ENCODE data around the gene OR51I1.

Gene OR51I1

DNA sequence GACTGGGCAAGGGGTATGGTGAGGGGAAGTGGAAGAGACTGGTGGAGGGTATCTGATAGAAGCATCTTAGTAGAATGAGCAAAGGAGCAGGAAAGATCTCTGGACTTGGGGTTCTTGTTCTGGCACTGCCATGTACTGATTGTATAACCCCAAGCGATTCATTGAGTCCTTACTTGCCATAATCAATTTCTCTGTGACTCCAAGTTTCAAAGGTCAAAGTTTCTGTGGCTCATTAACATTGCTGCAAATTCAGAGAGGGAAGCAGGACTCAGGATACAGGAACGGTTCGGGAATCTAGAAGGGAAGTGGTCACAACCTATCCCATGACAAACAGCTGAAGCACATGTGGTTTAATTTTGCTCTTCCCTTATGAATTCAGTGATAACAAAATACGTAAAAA lies 8.1 kb upstream of the OR51I1 start:
- WGBS, 2 experiments = 93 to 96% methylated on average over 3 to 4 of the region's 4 CpGs
- no peak overlapping the region for H3K27ac ChIP-seq (ENCODE audit: insufficient read depth, low read depth, low read length, poor library complexity, severe bottlenecking)
- no peaks in the 10 kb centered on the region for H3K9me3 ChIP-seq (ENCODE audit: control insufficient read depth, low read length)
- H3K27me3 ChIP-seq (ENCODE audit: control insufficient read depth, insufficient read depth, low read length, poor library complexity, severe bottlenecking) = no peaks in the 10 kb centered on the region
- no peaks in the 10 kb centered on the region for H3K36me3 ChIP-seq (ENCODE audit: control insufficient read depth, insufficient read depth, low read length)
- no peak overlapping the region for H3K4me3 ChIP-seq (ENCODE audit: insufficient read depth, low read depth, low read length)
- no peaks in the 10 kb centered on the region for H3K4me1 ChIP-seq (ENCODE audit: control insufficient read depth, insufficient read depth, low read length)

DNA sequence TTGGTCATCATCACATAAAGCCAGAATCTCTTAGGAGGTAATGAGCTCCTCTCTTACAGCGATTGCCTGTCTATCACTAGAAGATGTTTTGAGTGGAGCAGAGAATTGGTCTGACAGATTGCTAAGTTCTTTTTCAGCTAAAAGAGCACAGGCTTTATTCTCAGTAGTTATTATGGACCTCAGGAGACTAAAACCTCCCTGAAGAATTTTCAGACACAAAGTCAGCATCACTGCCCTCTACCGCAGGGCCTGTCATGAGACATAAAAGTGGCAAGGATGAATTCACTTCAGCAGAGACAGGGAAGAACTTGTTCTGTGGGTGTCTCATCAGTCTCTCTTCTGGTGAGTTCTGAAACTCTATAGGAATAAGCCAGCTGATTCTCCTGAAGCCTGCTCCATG lies 7.7 kb upstream of the OR51I1 start, which contains the start of gene OR51I2:
OR51I2 (plus strand) TSS at position 301 of the 400 bp plus-strand sequence. CDS start 4,166 bp downstream, outside the sequence.
- no peaks in the 10 kb centered on the region for H3K36me3 ChIP-seq (ENCODE audit: control insufficient read depth, insufficient read depth, low read length)
- H3K4me1 ChIP-seq (ENCODE audit: control insufficient read depth, insufficient read depth, low read length) = no peaks in the 10 kb centered on the region
- no peaks in the 10 kb centered on the region for H3K27me3 ChIP-seq (ENCODE audit: control insufficient read depth, insufficient read depth, low read length, poor library complexity, severe bottlenecking)
- H3K4me3 ChIP-seq (ENCODE audit: insufficient read depth, low read depth, low read length) = no peak within 1 kb of the TSS
- no peaks in the 10 kb centered on the region for H3K9me3 ChIP-seq (ENCODE audit: control insufficient read depth, low read length)
- no peak within 1 kb of the TSS for H3K27ac ChIP-seq (ENCODE audit: insufficient read depth, low read depth, low read length, poor library complexity, severe bottlenecking)
- WGBS, 2 experiments = 91 to 94% methylated on average over 2 of the region's 2 CpGs

DNA sequence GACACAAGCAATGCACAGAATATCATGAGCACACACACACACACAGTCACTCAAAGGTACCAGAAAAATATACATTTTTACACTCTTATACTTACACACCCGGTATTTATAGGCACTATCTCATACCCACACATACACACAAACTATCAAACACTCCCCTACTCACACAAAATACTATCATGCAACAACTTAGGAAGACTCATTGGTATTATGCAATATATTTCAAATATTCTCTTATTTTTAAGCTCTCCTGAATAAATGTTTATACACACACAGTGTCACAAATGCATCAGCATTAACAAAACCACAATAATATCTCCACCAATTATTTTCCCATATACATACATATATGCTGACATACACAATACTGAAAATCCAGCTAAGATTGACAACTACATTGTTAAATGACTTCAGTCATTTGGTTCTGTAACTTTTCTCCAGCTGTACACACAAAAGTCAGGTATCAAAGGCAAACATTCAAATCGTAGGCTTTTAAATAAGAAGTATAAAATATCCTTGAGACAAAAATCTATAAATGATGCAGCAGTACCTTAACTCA lies 2.6 kb upstream of the OR51I1 start:
- Histone ChIP-seq H3K9me3 (ENCODE audit: control insufficient read depth, low read length) (no peaks in the 10 kb centered on the region), H3K4me3 (ENCODE audit: insufficient read depth, low read depth, low read length) (no peak overlapping the region), H3K4me1 (ENCODE audit: control insufficient read depth, insufficient read depth, low read length) (no peaks in the 10 kb centered on the region), H3K27me3 (ENCODE audit: control insufficient read depth, insufficient read depth, low read length, poor library complexity, severe bottlenecking) (no peaks in the 10 kb centered on the region), H3K27ac (ENCODE audit: insufficient read depth, low read depth, low read length, poor library complexity, severe bottlenecking) (no peak overlapping the region), H3K36me3 (ENCODE audit: control insufficient read depth, insufficient read depth, low read length) (no peaks in the 10 kb centered on the region)
- 91 to 100% methylated on average over 1 to 2 of the region's 2 CpGs for WGBS, 2 experiments

DNA sequence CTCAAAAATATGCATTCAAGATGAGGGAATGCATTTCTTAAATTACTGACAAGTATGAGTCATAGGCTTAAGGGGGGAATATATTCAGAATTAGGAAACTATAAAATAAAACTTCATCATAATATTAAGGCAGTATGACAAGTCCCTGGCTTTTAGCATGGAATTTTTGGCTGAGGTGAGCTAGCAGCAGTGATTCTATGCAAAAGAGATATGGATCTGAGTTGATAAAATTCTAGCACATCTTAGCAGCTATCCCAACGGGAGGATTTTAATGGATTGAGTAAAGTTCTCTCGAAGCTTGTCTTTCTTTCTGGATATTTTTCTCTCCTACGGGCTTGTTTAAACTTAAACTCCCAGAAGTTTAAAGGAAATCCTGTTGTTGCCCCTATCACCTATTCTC lies 18.2 kb downstream of the OR51I1 start:
- no peaks in the 10 kb centered on the region for H3K27me3 ChIP-seq (ENCODE audit: control insufficient read depth, insufficient read depth, low read length, poor library complexity, severe bottlenecking)
- no peaks in the 10 kb centered on the region for H3K9me3 ChIP-seq (ENCODE audit: control insufficient read depth, low read length)
- 91 to 93% methylated on average over 3 of the region's 3 CpGs for WGBS, 2 experiments
- H3K27ac ChIP-seq (ENCODE audit: insufficient read depth, low read depth, low read length, poor library complexity, severe bottlenecking) = no peak overlapping the region
- H3K4me1 ChIP-seq (ENCODE audit: control insufficient read depth, insufficient read depth, low read length) = no peaks in the 10 kb centered on the region
- H3K36me3 ChIP-seq (ENCODE audit: control insufficient read depth, insufficient read depth, low read length) = no peaks in the 10 kb centered on the region
- no peak overlapping the region for H3K4me3 ChIP-seq (ENCODE audit: insufficient read depth, low read depth, low read length)

DNA sequence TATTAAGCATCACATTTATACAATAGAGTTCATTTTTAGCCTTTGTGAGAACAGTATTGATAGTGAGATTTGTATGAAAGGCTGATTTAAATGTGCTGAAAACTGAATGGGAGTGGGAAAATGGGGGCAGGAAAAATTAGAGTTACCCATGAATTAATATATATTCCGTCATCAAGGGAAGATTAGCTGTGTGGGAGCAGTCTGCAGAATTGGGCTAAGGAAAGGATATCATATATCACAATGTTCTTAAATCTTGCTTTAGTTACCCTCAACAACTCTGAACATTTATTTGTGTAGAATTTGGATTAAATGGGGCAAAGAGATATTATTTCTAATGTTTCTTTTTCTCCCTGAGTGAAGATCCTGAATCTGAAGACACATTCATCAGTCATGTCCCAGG lies 19.5 kb downstream of the OR51I1 start, which contains the start of gene OR51Q1:
OR51Q1 (plus strand) TSS at position 301 of the 400 bp plus-strand sequence; CDS start at position 391, 90 bp downstream.
- Histone ChIP-seq H3K4me3 (ENCODE audit: insufficient read depth, low read depth, low read length) (no peak within 1 kb of the TSS), H3K4me1 (ENCODE audit: control insufficient read depth, insufficient read depth, low read length) (no peaks in the 10 kb centered on the region), H3K9me3 (ENCODE audit: control insufficient read depth, low read length) (no peaks in the 10 kb centered on the region), H3K27me3 (ENCODE audit: control insufficient read depth, insufficient read depth, low read length, poor library complexity, severe bottlenecking) (no peaks in the 10 kb centered on the region), H3K36me3 (ENCODE audit: control insufficient read depth, insufficient read depth, low read length) (no peaks in the 10 kb centered on the region), H3K27ac (ENCODE audit: insufficient read depth, low read depth, low read length, poor library complexity, severe bottlenecking) (no peak within 1 kb of the TSS)
- WGBS, 2 experiments = 80 to 83% methylated on average over 1 of the region's 1 CpG

DNA sequence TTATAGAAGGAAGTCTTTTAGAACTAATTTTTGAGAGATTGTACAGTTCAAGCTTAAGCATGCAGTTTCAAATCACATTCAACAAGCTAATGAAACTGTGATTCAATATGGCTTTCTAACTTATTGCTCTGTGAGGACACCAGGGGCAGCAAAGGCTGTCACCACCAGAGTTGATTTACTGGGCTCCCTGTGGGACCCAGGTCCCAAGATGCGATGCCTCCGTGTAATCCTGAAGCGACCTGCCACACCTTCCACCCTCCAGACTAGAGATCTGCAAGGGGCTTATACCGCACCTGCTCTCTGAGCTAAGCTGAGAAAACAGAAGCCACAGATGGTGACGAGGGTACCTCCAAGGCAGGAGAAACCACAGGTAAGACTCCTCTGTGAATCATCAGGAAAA lies 20.3 kb downstream of the OR51I1 start:
- 72 to 79% methylated on average over 5 of the region's 5 CpGs for WGBS, 2 experiments
- Histone ChIP-seq H3K4me1 (ENCODE audit: control insufficient read depth, insufficient read depth, low read length) (no peaks in the 10 kb centered on the region), H3K36me3 (ENCODE audit: control insufficient read depth, insufficient read depth, low read length) (no peaks in the 10 kb centered on the region), H3K9me3 (ENCODE audit: control insufficient read depth, low read length) (no peaks in the 10 kb centered on the region), H3K27ac (ENCODE audit: insufficient read depth, low read depth, low read length, poor library complexity, severe bottlenecking) (no peak overlapping the region), H3K27me3 (ENCODE audit: control insufficient read depth, insufficient read depth, low read length, poor library complexity, severe bottlenecking) (no peaks in the 10 kb centered on the region), H3K4me3 (ENCODE audit: insufficient read depth, low read depth, low read length) (no peak overlapping the region)

DNA sequence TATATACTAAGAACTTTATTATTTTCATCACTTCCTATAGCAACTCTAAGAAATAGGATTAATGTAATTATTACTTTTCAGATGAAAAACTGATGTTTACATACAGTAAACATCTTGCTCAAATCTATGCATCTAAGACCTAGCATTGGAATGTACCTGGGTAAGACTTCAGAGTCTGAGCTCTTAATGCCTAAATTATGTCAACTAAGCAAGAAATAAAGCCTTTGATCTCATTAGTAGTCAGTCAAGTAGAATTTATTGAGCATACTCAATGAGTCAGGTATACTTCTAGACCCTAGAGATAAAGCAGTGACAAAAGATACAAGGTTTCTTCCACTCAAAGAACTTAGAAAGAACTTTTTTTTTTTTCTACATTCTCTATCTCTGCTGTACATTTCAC lies 36.1 kb downstream of the OR51I1 start:
- Histone ChIP-seq H3K9me3 (ENCODE audit: control insufficient read depth, low read length) (no peaks in the 10 kb centered on the region), H3K36me3 (ENCODE audit: control insufficient read depth, insufficient read depth, low read length) (no peaks in the 10 kb centered on the region), H3K4me1 (ENCODE audit: control insufficient read depth, insufficient read depth, low read length) (no peaks in the 10 kb centered on the region), H3K4me3 (ENCODE audit: insufficient read depth, low read depth, low read length) (no peak overlapping the region), H3K27ac (ENCODE audit: insufficient read depth, low read depth, low read length, poor library complexity, severe bottlenecking) (no peak overlapping the region), H3K27me3 (ENCODE audit: control insufficient read depth, insufficient read depth, low read length, poor library complexity, severe bottlenecking) (no peaks in the 10 kb centered on the region)

DNA sequence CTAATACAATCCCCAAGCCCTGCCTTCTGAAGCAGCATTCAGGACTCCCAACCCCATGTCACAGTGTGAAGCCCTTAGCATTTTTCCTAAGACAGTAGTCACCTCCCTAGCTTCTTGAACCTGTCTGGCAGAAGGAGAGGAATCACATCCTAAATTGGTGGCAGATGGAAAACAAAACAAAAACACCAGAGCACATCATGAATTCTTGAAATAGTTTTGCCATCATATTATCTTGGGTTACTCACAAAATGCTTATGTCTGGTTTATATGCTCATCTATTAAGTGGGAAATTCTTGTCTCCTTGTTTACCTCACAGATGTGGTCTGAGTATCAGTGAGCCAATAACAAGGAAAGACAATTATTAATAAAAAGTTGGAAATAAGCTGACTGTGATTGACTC lies 42.4 kb downstream of the OR51I1 start:
- H3K4me3 ChIP-seq (ENCODE audit: insufficient read depth, low read depth, low read length) = no peak overlapping the region
- H3K4me1 ChIP-seq (ENCODE audit: control insufficient read depth, insufficient read depth, low read length) = no peaks in the 10 kb centered on the region
- H3K27ac ChIP-seq (ENCODE audit: insufficient read depth, low read depth, low read length, poor library complexity, severe bottlenecking) = no peak overlapping the region
- no peaks in the 10 kb centered on the region for H3K9me3 ChIP-seq (ENCODE audit: control insufficient read depth, low read length)
- H3K36me3 ChIP-seq (ENCODE audit: control insufficient read depth, insufficient read depth, low read length) = no peaks in the 10 kb centered on the region
- H3K27me3 ChIP-seq (ENCODE audit: control insufficient read depth, insufficient read depth, low read length, poor library complexity, severe bottlenecking) = no peaks in the 10 kb centered on the region

DNA sequence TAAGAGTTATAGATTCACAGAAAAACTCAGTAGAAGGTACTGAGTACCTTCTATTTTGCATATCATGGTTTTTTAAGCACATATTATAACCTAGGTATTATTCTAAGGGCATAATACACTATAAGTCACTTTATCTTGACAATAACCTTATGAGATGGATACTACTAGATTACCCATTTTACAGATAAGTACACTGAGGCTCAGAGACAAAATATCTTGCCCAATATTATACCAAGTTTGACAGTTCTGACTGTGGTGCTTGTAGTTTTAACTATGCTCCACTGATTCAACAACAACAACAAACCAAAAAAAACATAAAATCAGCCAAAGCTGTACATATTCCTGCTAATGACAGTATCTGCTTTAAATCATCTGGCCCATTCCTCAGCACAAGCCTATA lies 47.2 kb downstream of the OR51I1 start:
- Histone ChIP-seq H3K36me3 (ENCODE audit: control insufficient read depth, insufficient read depth, low read length) (no peaks in the 10 kb centered on the region), H3K27ac (ENCODE audit: insufficient read depth, low read depth, low read length, poor library complexity, severe bottlenecking) (no peak overlapping the region), H3K4me3 (ENCODE audit: insufficient read depth, low read depth, low read length) (no peak overlapping the region), H3K4me1 (ENCODE audit: control insufficient read depth, insufficient read depth, low read length) (no peaks in the 10 kb centered on the region), H3K27me3 (ENCODE audit: control insufficient read depth, insufficient read depth, low read length, poor library complexity, severe bottlenecking) (no peaks in the 10 kb centered on the region), H3K9me3 (ENCODE audit: control insufficient read depth, low read length) (no peaks in the 10 kb centered on the region)

Data from ectodermal cell (in vitro differentiated cells).